Measurements from ENCODE around the gene RYR3.

Gene RYR3

GRCh38 chr15:33343275-33343674 is 32.5 kb downstream of the RYR3 start:
- TF ChIP-seq GATA1 (IDR thresholded peaks at IDR 0.05; ENCODE audit: low read depth, low read length) (no peak), POLR2A (IDR thresholded peaks at IDR 0.05; ENCODE audit: low read length) (no peak)
- no peak for DNase-seq

GRCh38 chr15:33344111-33344510 is 33.3 kb downstream of the RYR3 start:
- TF ChIP-seq POLR2A (IDR thresholded peaks at IDR 0.05; ENCODE audit: low read length) (no peak), GATA1 (IDR thresholded peaks at IDR 0.05; ENCODE audit: low read depth, low read length) (no peak)
- no peak for DNase-seq

- no peak for TF ChIP-seq GATA1 (IDR thresholded peaks at IDR 0.05; ENCODE audit: low read depth, low read length)
- TF ChIP-seq POLR2A (IDR thresholded peaks at IDR 0.05; ENCODE audit: low read length): no peak
- no peak for DNase-seq
Observed at GRCh38 chr15:33344530-33344929, 33.8 kb downstream of the RYR3 start.

- TF ChIP-seq POLR2A (IDR thresholded peaks at IDR 0.05; ENCODE audit: low read length) (no peak), GATA1 (IDR thresholded peaks at IDR 0.05; ENCODE audit: low read depth, low read length) (no peak)
Observed at GRCh38 chr15:33354411-33354810, 43.6 kb downstream of the RYR3 start.

GRCh38 chr15:33357845-33358244 is 47.1 kb downstream of the RYR3 start:
- DNase-seq: no peak
- TF ChIP-seq POLR2A (IDR thresholded peaks at IDR 0.05; ENCODE audit: low read length): no peak

More at GRCh38 chr15:33354411-33354810, 43.6 kb downstream of the RYR3 start:
- DNase-seq: no peak

- no peak for DNase-seq
- no peak for TF ChIP-seq POLR2A (IDR thresholded peaks at IDR 0.05; ENCODE audit: low read length)
- no peak for TF ChIP-seq GATA1 (IDR thresholded peaks at IDR 0.05; ENCODE audit: low read depth, low read length)
Observed at GRCh38 chr15:33358306-33358705, 47.5 kb downstream of the RYR3 start.

GRCh38 chr15:33360886-33361285 is 50.1 kb downstream of the RYR3 start:
- no peak for DNase-seq
- TF ChIP-seq POLR2A (IDR thresholded peaks at IDR 0.05; ENCODE audit: low read length): no peak

- DNase-seq: no peak
- TF ChIP-seq GATA1 (IDR thresholded peaks at IDR 0.05; ENCODE audit: low read depth, low read length) (no peak), POLR2A (IDR thresholded peaks at IDR 0.05; ENCODE audit: low read length) (no peak)
Observed at GRCh38 chr15:33369941-33370622, 59.3 kb downstream of the RYR3 start.

GRCh38 chr15:33370623-33371020 is 59.9 kb downstream of the RYR3 start:
- no peak for DNase-seq

GRCh38 chr15:33371159-33371558 is 60.4 kb downstream of the RYR3 start:
- TF ChIP-seq POLR2A (IDR thresholded peaks at IDR 0.05; ENCODE audit: low read length) (no peak), GATA1 (IDR thresholded peaks at IDR 0.05; ENCODE audit: low read depth, low read length) (no peak)
- no peak for DNase-seq

More at GRCh38 chr15:33370623-33371020, 59.9 kb downstream of the RYR3 start:
- no peak for TF ChIP-seq POLR2A (IDR thresholded peaks at IDR 0.05; ENCODE audit: low read length)
- no peak for TF ChIP-seq GATA1 (IDR thresholded peaks at IDR 0.05; ENCODE audit: low read depth, low read length)

- no peak for DNase-seq
- TF ChIP-seq GATA1 (IDR thresholded peaks at IDR 0.05; ENCODE audit: low read depth, low read length) (no peak), POLR2A (IDR thresholded peaks at IDR 0.05; ENCODE audit: low read length) (peak; percentile 12)
Observed at GRCh38 chr15:33374226-33374914, 63.6 kb downstream of the RYR3 start.

- TF ChIP-seq POLR2A (IDR thresholded peaks at IDR 0.05; ENCODE audit: low read length) (no peak), GATA1 (IDR thresholded peaks at IDR 0.05; ENCODE audit: low read depth, low read length) (no peak)
- peak in 1 of 2 experiments; percentile 27 for DNase-seq
Observed at GRCh38 chr15:33375236-33375635, 64.5 kb downstream of the RYR3 start.

GRCh38 chr15:33377204-33377603 is 66.4 kb downstream of the RYR3 start:
- DNase-seq: peak; percentile 71 to 85
- TF ChIP-seq POLR2A (IDR thresholded peaks at IDR 0.05; ENCODE audit: low read length) (no peak), GATA1 (IDR thresholded peaks at IDR 0.05; ENCODE audit: low read depth, low read length) (no peak)

GRCh38 chr15:33378866-33379480 is 68.2 kb downstream of the RYR3 start:
- no peak for DNase-seq
- no peak for TF ChIP-seq GATA1 (IDR thresholded peaks at IDR 0.05; ENCODE audit: low read depth, low read length)
- no peak for TF ChIP-seq POLR2A (IDR thresholded peaks at IDR 0.05; ENCODE audit: low read length)

- TF ChIP-seq GATA1 (IDR thresholded peaks at IDR 0.05; ENCODE audit: low read depth, low read length) (no peak), POLR2A (IDR thresholded peaks at IDR 0.05; ENCODE audit: low read length) (no peak)
- DNase-seq: peak; percentile 35 to 36
Observed at GRCh38 chr15:33380406-33380805, 69.6 kb downstream of the RYR3 start.
